ENCODE measurements around the gene TCF12.

TCF12 gene

DNA sequence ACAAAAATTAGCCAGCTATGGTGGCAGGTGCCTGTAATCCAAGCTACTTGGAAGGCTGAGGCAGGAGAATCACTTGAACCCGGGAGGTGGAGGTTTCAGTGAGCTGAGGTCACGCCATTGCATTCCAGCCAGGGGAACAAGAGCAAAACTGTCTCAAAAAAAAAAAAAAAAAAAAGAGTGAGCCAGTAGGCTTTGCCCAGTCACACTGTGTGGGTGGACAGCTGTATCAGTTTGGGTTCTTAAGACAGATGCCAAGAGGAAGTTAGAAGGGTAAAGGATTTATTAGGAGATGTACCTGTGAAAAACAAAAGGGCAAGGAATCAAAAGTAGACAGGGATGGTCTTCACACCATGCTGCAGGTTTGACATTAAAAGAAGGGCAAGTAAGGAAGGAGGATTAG is 371.7 kb downstream of the TCF12 start:
- H3K9me3 ChIP-seq (ENCODE audit: insufficient read depth, low read depth, low read length): no peaks in the 10 kb centered on the region
- no peaks in the 10 kb centered on the region for H3F3A ChIP-seq (ENCODE audit: low read depth)
- H3K9ac ChIP-seq (ENCODE audit: low read depth, low read length, poor library complexity, severe bottlenecking): no peak overlapping the region
- no peak overlapping the region for H3K4me2 ChIP-seq (ENCODE audit: low read depth, low read length, poor library complexity, severe bottlenecking)
- H3K4me3 ChIP-seq (ENCODE audit: low read length, poor library complexity, severe bottlenecking): no peak overlapping the region
- no peaks in the 10 kb centered on the region for H3K4me1 ChIP-seq (ENCODE audit: insufficient read depth, low read length, poor library complexity, severe bottlenecking)
- no peak overlapping the region for H2AFZ ChIP-seq (ENCODE audit: low read length)
- H3K36me3 ChIP-seq (ENCODE audit: insufficient read depth, low read length): peaks cover 34% of the 10 kb centered on the region
- H3K27me3 ChIP-seq (ENCODE audit: insufficient read depth, low read length, poor library complexity, severe bottlenecking): no peaks in the 10 kb centered on the region
- H4K20me1 ChIP-seq (ENCODE audit: insufficient read depth, low read length, poor library complexity, severe bottlenecking): no peaks in the 10 kb centered on the region
- no peaks in the 10 kb centered on the region for H3K79me2 ChIP-seq (ENCODE audit: insufficient read depth, low read length)
- no peak for TF ChIP-seq EZH2phosphoT487 (IDR thresholded peaks at IDR 0.05; ENCODE audit: borderline replicate concordance)
- TF ChIP-seq, protein P1, sequence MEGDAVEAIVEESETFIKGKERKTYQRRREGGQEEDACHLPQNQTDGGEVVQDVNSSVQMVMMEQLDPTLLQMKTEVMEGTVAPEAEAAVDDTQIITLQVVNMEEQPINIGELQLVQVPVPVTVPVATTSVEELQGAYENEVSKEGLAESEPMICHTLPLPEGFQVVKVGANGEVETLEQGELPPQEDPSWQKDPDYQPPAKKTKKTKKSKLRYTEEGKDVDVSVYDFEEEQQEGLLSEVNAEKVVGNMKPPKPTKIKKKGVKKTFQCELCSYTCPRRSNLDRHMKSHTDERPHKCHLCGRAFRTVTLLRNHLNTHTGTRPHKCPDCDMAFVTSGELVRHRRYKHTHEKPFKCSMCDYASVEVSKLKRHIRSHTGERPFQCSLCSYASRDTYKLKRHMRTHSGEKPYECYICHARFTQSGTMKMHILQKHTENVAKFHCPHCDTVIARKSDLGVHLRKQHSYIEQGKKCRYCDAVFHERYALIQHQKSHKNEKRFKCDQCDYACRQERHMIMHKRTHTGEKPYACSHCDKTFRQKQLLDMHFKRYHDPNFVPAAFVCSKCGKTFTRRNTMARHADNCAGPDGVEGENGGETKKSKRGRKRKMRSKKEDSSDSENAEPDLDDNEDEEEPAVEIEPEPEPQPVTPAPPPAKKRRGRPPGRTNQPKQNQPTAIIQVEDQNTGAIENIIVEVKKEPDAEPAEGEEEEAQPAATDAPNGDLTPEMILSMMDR (conservative IDR thresholded peaks at IDR 0.05; ENCODE audit: low read length): no peak
- H3K9me2 ChIP-seq (replicated peaks; ENCODE audit: low read depth, low read length): no peaks in the 10 kb centered on the region

DNA sequence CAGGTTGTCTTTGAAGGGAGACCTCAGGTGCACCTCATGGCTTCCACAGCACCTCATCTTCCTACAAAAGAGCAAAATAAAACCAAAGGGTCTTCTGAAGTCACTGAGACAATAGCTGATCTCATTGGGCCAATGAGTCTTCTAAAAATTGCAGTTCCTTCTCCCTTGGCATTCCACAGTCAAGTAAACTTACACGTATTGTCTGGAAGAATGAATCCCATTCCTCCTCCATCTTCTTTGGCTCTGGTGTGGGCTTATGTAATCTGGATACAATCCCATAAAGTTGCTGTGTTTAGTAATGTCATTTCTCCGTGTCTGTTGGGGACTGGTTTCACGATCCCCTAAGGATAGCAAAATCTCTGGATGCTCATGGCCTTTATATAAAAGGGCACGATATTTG is 372.4 kb downstream of the TCF12 start:
- Histone ChIP-seq H2AFZ (ENCODE audit: low read length) (no peak overlapping the region), H4K20me1 (ENCODE audit: insufficient read depth, low read length, poor library complexity, severe bottlenecking) (no peaks in the 10 kb centered on the region)
- TF ChIP-seq, protein P1 (conservative IDR thresholded peaks at IDR 0.05; ENCODE audit: low read length): no peak
- no peak for TF ChIP-seq EZH2phosphoT487 (IDR thresholded peaks at IDR 0.05; ENCODE audit: borderline replicate concordance)

DNA sequence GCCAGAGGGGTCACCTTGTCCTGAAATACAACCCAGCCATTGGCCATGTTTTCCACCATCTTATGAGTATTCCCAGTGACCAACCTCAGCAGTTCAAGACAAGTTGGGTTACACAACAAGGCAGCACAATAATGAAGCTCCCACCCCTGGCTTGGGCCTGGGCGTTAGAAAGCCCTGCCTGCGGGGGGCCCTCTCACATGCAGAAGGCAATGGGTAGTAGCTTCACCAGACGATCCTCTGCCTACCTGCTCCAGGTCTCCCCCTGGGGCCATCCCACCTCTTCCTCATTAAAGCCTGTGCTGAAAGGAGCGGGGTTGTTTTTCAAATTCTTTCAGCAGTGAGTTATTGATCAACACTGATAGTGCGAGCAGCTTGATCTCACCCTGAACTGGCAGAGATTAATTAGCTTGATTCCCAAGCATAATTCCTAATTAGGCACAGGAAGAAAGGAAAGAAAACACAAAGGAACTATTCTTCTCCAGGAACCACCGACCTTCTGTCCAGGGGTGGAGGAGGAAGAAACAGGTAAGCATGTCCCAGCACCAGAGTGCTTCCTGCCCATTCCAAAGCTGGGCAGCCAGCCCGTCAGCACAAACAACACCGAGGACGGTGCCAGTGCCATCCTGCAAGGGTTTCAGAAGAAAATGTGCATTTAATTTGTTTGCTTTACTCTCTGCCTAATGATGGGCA is 378.2 kb downstream of the TCF12 start:
- H3K79me2 ChIP-seq (ENCODE audit: insufficient read depth, low read length): no peaks in the 10 kb centered on the region
- peaks cover 22% of the 10 kb centered on the region for H3K4me1 ChIP-seq (ENCODE audit: insufficient read depth, low read length, poor library complexity, severe bottlenecking)
- no peaks in the 10 kb centered on the region for H3K9me3 ChIP-seq (ENCODE audit: insufficient read depth, low read depth, low read length)
- no peak overlapping the region for H3K9ac ChIP-seq (ENCODE audit: low read depth, low read length, poor library complexity, severe bottlenecking)
- H3K36me3 ChIP-seq (ENCODE audit: insufficient read depth, low read length): no peaks in the 10 kb centered on the region
- no peak overlapping the region for H2AFZ ChIP-seq (ENCODE audit: low read length)
- no peaks in the 10 kb centered on the region for H3K27me3 ChIP-seq (ENCODE audit: insufficient read depth, low read length, poor library complexity, severe bottlenecking)
- no peaks in the 10 kb centered on the region for H3K9me2 ChIP-seq (replicated peaks; ENCODE audit: low read depth, low read length)
- TF ChIP-seq EZH2phosphoT487 (IDR thresholded peaks at IDR 0.05; ENCODE audit: borderline replicate concordance): no peak
- TF ChIP-seq, protein P1 (conservative IDR thresholded peaks at IDR 0.05; ENCODE audit: low read length): no peak; the same call in 1 of the 2 replicates
- H3F3A ChIP-seq (ENCODE audit: low read depth): no peaks in the 10 kb centered on the region
- no peaks in the 10 kb centered on the region for H4K20me1 ChIP-seq (ENCODE audit: insufficient read depth, low read length, poor library complexity, severe bottlenecking)
- no peak overlapping the region for H3K4me3 ChIP-seq (ENCODE audit: low read length, poor library complexity, severe bottlenecking)
- no peak overlapping the region for H3K4me2 ChIP-seq (ENCODE audit: low read depth, low read length, poor library complexity, severe bottlenecking)

More for the DNA sequence above, 372.4 kb downstream of the TCF12 start:
- no peaks in the 10 kb centered on the region for H3K9me2 ChIP-seq (replicated peaks; ENCODE audit: low read depth, low read length)
- H3F3A ChIP-seq (ENCODE audit: low read depth): no peaks in the 10 kb centered on the region
- H3K4me2 ChIP-seq (ENCODE audit: low read depth, low read length, poor library complexity, severe bottlenecking): no peak overlapping the region
- no peaks in the 10 kb centered on the region for H3K9me3 ChIP-seq (ENCODE audit: insufficient read depth, low read depth, low read length)
- no peak overlapping the region for H3K4me3 ChIP-seq (ENCODE audit: low read length, poor library complexity, severe bottlenecking)
- no peak overlapping the region for H3K9ac ChIP-seq (ENCODE audit: low read depth, low read length, poor library complexity, severe bottlenecking)
- no peaks in the 10 kb centered on the region for H3K4me1 ChIP-seq (ENCODE audit: insufficient read depth, low read length, poor library complexity, severe bottlenecking)
- peaks cover 28% of the 10 kb centered on the region for H3K36me3 ChIP-seq (ENCODE audit: insufficient read depth, low read length)
- H3K79me2 ChIP-seq (ENCODE audit: insufficient read depth, low read length): no peaks in the 10 kb centered on the region
- no peaks in the 10 kb centered on the region for H3K27me3 ChIP-seq (ENCODE audit: insufficient read depth, low read length, poor library complexity, severe bottlenecking)
